GM19468 (cell line): ENCODE results near the gene CCDC102B.
A peak's percentile ranks its signal among the peaks of the same experiment; 100 is the strongest.
"Not testable (repeated sequence)": the region's sequence is repeated elsewhere in the genome, so short reads cannot be mapped to it uniquely, and the experiment has no call there.

Source experiments
- ATAC-seq: cut with Tn5 transposase; IDR thresholded peaks from one replicate; pipeline ENCODE4 v1.9.1; 2021; ENCODE audit warnings: mild to moderate bottlenecking, moderate library complexity, moderate number of reproducible peaks; ENCODE audit not compliant: unreplicated experiment; ENCODE audit errors: extremely low read depth

Gene CCDC102B

GRCh38 chr18:68960355-68960754, 162.5 kb downstream of the CCDC102B start:
- no peak for ATAC-seq

GRCh38 chr18:68962623-68963022, 164.7 kb downstream of the CCDC102B start:
- no peak for ATAC-seq

- ATAC-seq, result no peak
Measured at GRCh38 chr18:68965817-68966216, 167.9 kb downstream of the CCDC102B start.

- no peak for ATAC-seq
Measured at GRCh38 chr18:68969027-68969426, 171.1 kb downstream of the CCDC102B start.

GRCh38 chr18:68972176-68972575, 174.3 kb downstream of the CCDC102B start:
- ATAC-seq, result no peak

- ATAC-seq, result no peak
Measured at GRCh38 chr18:68979737-68980136, 181.9 kb downstream of the CCDC102B start.

- no peak for ATAC-seq
Measured at GRCh38 chr18:68983126-68983525, 185.2 kb downstream of the CCDC102B start.

GRCh38 chr18:68984342-68984741, 186.5 kb downstream of the CCDC102B start:
- ATAC-seq, result no peak

GRCh38 chr18:68985172-68985820, 187.4 kb downstream of the CCDC102B start:
- ATAC-seq, result peak; percentile 98

- ATAC-seq, result no peak
Measured at GRCh38 chr18:68991286-68991685, 193.4 kb downstream of the CCDC102B start.

- ATAC-seq, result peak; percentile 63
Measured at GRCh38 chr18:68992719-68993482, 195.0 kb downstream of the CCDC102B start.

- ATAC-seq, result no peak
Measured at GRCh38 chr18:68995675-68996074, 197.8 kb downstream of the CCDC102B start.

- no peak for ATAC-seq
Measured at GRCh38 chr18:68997845-68998244, 200.0 kb downstream of the CCDC102B start.

- ATAC-seq, result no peak
Measured at GRCh38 chr18:69000366-69000765, 202.5 kb downstream of the CCDC102B start.

- ATAC-seq, result no peak
Measured at GRCh38 chr18:69002233-69002632, 204.4 kb downstream of the CCDC102B start.

GRCh38 chr18:69006212-69006611, 208.3 kb downstream of the CCDC102B start:
- ATAC-seq, result not testable (repeated sequence)

- no peak for ATAC-seq
Measured at GRCh38 chr18:69008538-69008937, 210.7 kb downstream of the CCDC102B start.

GRCh38 chr18:69021211-69021805, 223.4 kb downstream of the CCDC102B start:
- ATAC-seq, result no peak

GRCh38 chr18:69022426-69022825, 224.5 kb downstream of the CCDC102B start:
- ATAC-seq, result no peak

GRCh38 chr18:69031571-69031970, 233.7 kb downstream of the CCDC102B start:
- ATAC-seq, result no peak

- ATAC-seq, result no peak
Measured at GRCh38 chr18:69032009-69032408, 234.1 kb downstream of the CCDC102B start.
